Measurements from ENCODE around the gene GNL3. TPM values are rescaled to one million over a fixed set of nuclear protein-coding genes. Genes with fewer than 3 reads are reported as not detected.

Gene GNL3
- total RNA-seq, 2 experiments from 2014 or later, result 104 to 106 TPM

GRCh38 chr3:52733256-52733891 lies 47.5 kb downstream of the GNL3 start:
- H3K4me3 Mint-ChIP-seq, result no peak overlapping the region
- H3K4me1 Mint-ChIP-seq (ENCODE audit: low read depth), result no peaks in the 10 kb centered on the region
- CTCF ChIA-PET, result no interaction called here
- no peak overlapping the region for H3K27ac Mint-ChIP-seq
- TF ChIP-seq, protein P1, sequence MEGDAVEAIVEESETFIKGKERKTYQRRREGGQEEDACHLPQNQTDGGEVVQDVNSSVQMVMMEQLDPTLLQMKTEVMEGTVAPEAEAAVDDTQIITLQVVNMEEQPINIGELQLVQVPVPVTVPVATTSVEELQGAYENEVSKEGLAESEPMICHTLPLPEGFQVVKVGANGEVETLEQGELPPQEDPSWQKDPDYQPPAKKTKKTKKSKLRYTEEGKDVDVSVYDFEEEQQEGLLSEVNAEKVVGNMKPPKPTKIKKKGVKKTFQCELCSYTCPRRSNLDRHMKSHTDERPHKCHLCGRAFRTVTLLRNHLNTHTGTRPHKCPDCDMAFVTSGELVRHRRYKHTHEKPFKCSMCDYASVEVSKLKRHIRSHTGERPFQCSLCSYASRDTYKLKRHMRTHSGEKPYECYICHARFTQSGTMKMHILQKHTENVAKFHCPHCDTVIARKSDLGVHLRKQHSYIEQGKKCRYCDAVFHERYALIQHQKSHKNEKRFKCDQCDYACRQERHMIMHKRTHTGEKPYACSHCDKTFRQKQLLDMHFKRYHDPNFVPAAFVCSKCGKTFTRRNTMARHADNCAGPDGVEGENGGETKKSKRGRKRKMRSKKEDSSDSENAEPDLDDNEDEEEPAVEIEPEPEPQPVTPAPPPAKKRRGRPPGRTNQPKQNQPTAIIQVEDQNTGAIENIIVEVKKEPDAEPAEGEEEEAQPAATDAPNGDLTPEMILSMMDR (IDR thresholded peaks at IDR 0.05), result no peak
- Histone ChIP-seq H3K36me3 (ENCODE audit: insufficient read depth, low read length) (peaks cover 41% of the 10 kb centered on the region), H3K9me3 (ENCODE audit: control insufficient read depth in 1 of 2, insufficient read depth in 1 of 2, low read length in 2 of 2) (peaks cover 0 to 19% of the 10 kb centered on the region in 2 experiments), H3K27me3 (ENCODE audit: control insufficient read depth in 1 of 2, insufficient read depth in 2 of 2, low read length in 2 of 2) (no peaks in the 10 kb centered on the region), H3K4me3 (ENCODE audit: low read length) (no peak overlapping the region), H3K27ac (ENCODE audit: low read depth in 1 of 2, low read length in 2 of 2) (no peak overlapping the region), H3K4me1 (ENCODE audit: insufficient read depth, low read length) (no peaks in the 10 kb centered on the region)
- peaks cover 3% of the 10 kb centered on the region for H3K9me3 Mint-ChIP-seq
- ATAC-seq (ENCODE audit: poor library complexity) (no peak), DNase-seq (no peak)
- H3K27me3 Mint-ChIP-seq, result no peaks in the 10 kb centered on the region
- intact Hi-C loops (cut with DNase I, micrococcal nuclease), result no loop called here
- POLR2A ChIA-PET, result no interaction called here
- peaks cover 87% of the 10 kb centered on the region for H3K36me3 Mint-ChIP-seq (ENCODE audit: low read depth)

DNA sequence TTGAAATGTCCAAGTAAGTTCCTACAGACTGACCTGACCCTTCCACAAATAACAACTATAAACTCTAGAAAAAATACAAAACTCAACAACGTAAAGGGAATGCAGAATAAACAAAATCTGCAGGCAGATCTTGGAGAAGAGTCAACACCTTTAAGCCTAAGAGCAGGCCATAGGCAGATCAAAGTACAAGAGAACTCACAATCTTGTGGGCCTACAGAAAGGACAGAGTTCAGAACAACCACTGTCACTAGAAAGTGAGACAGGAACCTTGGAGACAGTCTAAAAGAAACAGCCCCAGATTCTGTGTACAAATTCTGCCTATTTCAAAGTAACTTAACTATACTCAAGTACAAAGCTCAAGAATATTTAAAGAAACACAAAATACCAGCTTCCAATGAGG lies 53.9 kb downstream of the GNL3 start:
- Mint-ChIP-seq H3K4me1 (ENCODE audit: low read depth) (no peaks in the 10 kb centered on the region), H3K9me3 (no peaks in the 10 kb centered on the region), H3K27ac (no peak overlapping the region), H3K36me3 (ENCODE audit: low read depth) (peaks cover 79% of the 10 kb centered on the region), H3K27me3 (no peaks in the 10 kb centered on the region), H3K4me3 (no peak overlapping the region)
- TF ChIP-seq, protein P1 (IDR thresholded peaks at IDR 0.05), result no peak
- intact Hi-C loops (cut with DNase I, micrococcal nuclease), result loop anchor here (5.0 kb wide), 2 partner anchors 248 to 458 kb away; no protein-coding TSS in a partner anchor
- Histone ChIP-seq H3K27ac (ENCODE audit: low read depth in 1 of 2, low read length in 2 of 2) (no peak overlapping the region), H3K27me3 (ENCODE audit: control insufficient read depth in 1 of 2, insufficient read depth in 2 of 2, low read length in 2 of 2) (no peaks in the 10 kb centered on the region), H3K36me3 (ENCODE audit: insufficient read depth, low read length) (peaks cover 57% of the 10 kb centered on the region), H3K9me3 (ENCODE audit: control insufficient read depth in 1 of 2, insufficient read depth in 1 of 2, low read length in 2 of 2) (no peaks in the 10 kb centered on the region), H3K4me1 (ENCODE audit: insufficient read depth, low read length) (no peaks in the 10 kb centered on the region), H3K4me3 (ENCODE audit: low read length) (no peak overlapping the region)
- POLR2A ChIA-PET, result no interaction called here
- DNase-seq (no peak), ATAC-seq (ENCODE audit: poor library complexity) (no peak)
- CTCF ChIA-PET, result no interaction called here

DNA sequence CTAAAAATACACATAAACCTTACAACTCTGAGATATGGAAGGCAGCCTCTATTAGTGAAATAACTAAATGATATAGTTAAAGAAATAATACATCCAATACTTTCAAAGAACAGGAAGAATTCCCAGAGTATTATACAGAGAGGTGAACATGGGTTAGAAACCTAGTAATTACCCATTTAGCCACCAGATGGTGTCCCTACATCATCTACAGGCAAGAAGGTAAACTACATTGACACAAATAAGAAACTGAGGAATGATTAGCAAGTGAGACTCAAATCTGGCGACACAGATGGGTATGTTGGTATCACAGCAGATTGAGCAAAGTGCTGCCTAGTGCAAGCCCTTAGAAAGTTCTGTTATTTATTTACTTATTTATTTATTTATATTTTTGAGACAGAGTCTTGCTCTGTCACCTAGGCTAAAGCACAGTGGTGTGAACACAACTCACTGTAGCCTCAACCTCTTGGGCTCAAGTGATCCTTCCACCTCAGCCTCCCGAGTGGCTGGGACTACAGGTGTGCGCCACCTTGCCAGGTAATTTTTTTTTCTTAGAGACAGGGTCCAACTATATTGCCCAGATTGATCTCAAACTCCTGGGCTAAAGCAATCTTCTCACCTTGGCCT lies 56.7 kb downstream of the GNL3 start:
- H3K4me3 Mint-ChIP-seq, result no peak overlapping the region
- H3K36me3 Mint-ChIP-seq (ENCODE audit: low read depth), result peaks cover 78% of the 10 kb centered on the region
- no peak overlapping the region for H3K27ac ChIP-seq (ENCODE audit: low read depth in 1 of 2, low read length in 2 of 2)
- peak in 3 of 14 experiments; percentile 39 to 57 (median 54) for DNase-seq
- no peaks in the 10 kb centered on the region for H3K27me3 Mint-ChIP-seq
- ChIA-PET POLR2A (no interaction called here), CTCF (interaction anchor here (0.5 kb wide), 1 partner anchor 207 kb away, joined by 5 read pairs; no protein-coding TSS in a partner anchor)
- no peaks in the 10 kb centered on the region for H3K4me1 ChIP-seq (ENCODE audit: insufficient read depth, low read length)
- intact Hi-C loops (cut with DNase I, micrococcal nuclease), result loop anchor here (1.0 to 5.0 kb wide), 3 partner anchors 245 to 455 kb away; no protein-coding TSS in a partner anchor
- H3K27me3 ChIP-seq (ENCODE audit: control insufficient read depth in 1 of 2, insufficient read depth in 2 of 2, low read length in 2 of 2), result no peaks in the 10 kb centered on the region
- no peaks in the 10 kb centered on the region for H3K9me3 Mint-ChIP-seq
- H3K36me3 ChIP-seq (ENCODE audit: insufficient read depth, low read length), result peaks cover 63% of the 10 kb centered on the region
- peak; percentile 46 for ATAC-seq (ENCODE audit: poor library complexity)
- H3K9me3 ChIP-seq (ENCODE audit: control insufficient read depth in 1 of 2, insufficient read depth in 1 of 2, low read length in 2 of 2), result no peaks in the 10 kb centered on the region
- H3K4me1 Mint-ChIP-seq (ENCODE audit: low read depth), result no peaks in the 10 kb centered on the region
- TF ChIP-seq, protein P1 (IDR thresholded peaks at IDR 0.05), result peak; percentile 72
- no peak overlapping the region for H3K27ac Mint-ChIP-seq
- H3K4me3 ChIP-seq (ENCODE audit: low read length), result no peak overlapping the region
